VCaP (cell line): ENCODE results near the gene SCFD2.

ENCODE experiments used
- H3K27ac ChIP-seq: fragments of 450-650 bp; 2 replicates; pipeline ENCODE4 v1.5.1; 2017
- CTCF ChIP-seq: fragments of 450-650 bp; conservative IDR thresholded peaks from 2 replicates; pipeline ENCODE4 v1.5.1; 2017; ENCODE audit warnings: mild to moderate bottlenecking, moderate library complexity

SCFD2 gene

GRCh38 chr4:53101191-53101581 lies 264.7 kb downstream of the SCFD2 start:
- TF ChIP-seq CTCF = no peak
- no peak overlapping the region for H3K27ac ChIP-seq

- no peak overlapping the region for H3K27ac ChIP-seq
- no peak for TF ChIP-seq CTCF
Observed at GRCh38 chr4:53100501-53101190, 265.2 kb downstream of the SCFD2 start.

- TF ChIP-seq CTCF = no peak
- H3K27ac ChIP-seq = no peak overlapping the region
Observed at GRCh38 chr4:53098681-53099121, 267.2 kb downstream of the SCFD2 start.

- TF ChIP-seq CTCF = no peak
- H3K27ac ChIP-seq = no peak overlapping the region
Observed at GRCh38 chr4:53094040-53094439, 271.8 kb downstream of the SCFD2 start.

- TF ChIP-seq CTCF = no peak
- no peak overlapping the region for H3K27ac ChIP-seq
Observed at GRCh38 chr4:53089936-53090729, 275.7 kb downstream of the SCFD2 start.

GRCh38 chr4:53088152-53088551 lies 277.7 kb downstream of the SCFD2 start:
- no peak overlapping the region for H3K27ac ChIP-seq
- TF ChIP-seq CTCF = no peak

- H3K27ac ChIP-seq = no peak overlapping the region
- no peak for TF ChIP-seq CTCF
Observed at GRCh38 chr4:53076374-53076958, 289.4 kb downstream of the SCFD2 start.
